ENCODE results near the gene EPHB1.

DNA sequence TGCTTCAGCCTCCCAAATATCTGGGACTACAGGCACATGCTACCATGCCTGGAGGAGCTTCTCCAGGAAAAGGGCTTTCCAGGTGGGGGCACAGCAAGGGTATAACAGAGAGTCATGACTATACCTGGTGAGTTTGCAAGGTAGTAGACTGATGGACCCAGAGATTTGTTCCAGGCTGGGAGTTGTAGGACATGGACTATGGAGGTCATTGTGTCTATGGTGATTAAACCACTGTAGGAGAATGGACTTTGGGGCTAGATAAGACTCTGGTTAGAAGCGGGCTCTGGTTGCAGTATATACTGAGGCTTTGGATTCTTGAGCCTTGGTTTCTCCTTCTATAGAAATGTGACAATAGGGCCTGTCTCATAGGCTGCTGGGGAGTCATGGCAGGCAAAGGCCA lies 104.7 kb downstream of the EPHB1 start:
- TF ChIP-seq, protein P1, sequence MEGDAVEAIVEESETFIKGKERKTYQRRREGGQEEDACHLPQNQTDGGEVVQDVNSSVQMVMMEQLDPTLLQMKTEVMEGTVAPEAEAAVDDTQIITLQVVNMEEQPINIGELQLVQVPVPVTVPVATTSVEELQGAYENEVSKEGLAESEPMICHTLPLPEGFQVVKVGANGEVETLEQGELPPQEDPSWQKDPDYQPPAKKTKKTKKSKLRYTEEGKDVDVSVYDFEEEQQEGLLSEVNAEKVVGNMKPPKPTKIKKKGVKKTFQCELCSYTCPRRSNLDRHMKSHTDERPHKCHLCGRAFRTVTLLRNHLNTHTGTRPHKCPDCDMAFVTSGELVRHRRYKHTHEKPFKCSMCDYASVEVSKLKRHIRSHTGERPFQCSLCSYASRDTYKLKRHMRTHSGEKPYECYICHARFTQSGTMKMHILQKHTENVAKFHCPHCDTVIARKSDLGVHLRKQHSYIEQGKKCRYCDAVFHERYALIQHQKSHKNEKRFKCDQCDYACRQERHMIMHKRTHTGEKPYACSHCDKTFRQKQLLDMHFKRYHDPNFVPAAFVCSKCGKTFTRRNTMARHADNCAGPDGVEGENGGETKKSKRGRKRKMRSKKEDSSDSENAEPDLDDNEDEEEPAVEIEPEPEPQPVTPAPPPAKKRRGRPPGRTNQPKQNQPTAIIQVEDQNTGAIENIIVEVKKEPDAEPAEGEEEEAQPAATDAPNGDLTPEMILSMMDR (IDR thresholded peaks at IDR 0.05) = no peak
- no peak for TF ChIP-seq POLR2AphosphoS5 (IDR thresholded peaks at IDR 0.05)
